Tibial artery (tissue), 4 donors: Measurements from ENCODE around the gene SCO2.
A peak's percentile ranks its signal among the peaks of the same experiment; 100 is the strongest.

Source experiments
- DNase-seq, 2 donors: peaks; one replicate each; pipeline ENCODE4 v3.0.0-alpha.2; 2019
- H3K27ac ChIP-seq, 2 donors: fragments of 200-600 bp; sonication (generic) in 1 of 2; 1 replicate in 1 of 2; 2 replicates in 1 of 2; pipeline ENCODE4 v1.5.1; 2018 to 2019; ENCODE audit warnings: mild to moderate bottlenecking in 1 of 2
- H3K27me3 ChIP-seq, 2 donors: fragments of 200-600 bp; sonication (generic) in 1 of 2; one replicate each; pipeline versions ENCODE4 v1.5.1 to v1.6.0; 2016 to 2019
- H3K36me3 ChIP-seq, 3 donors: fragments of 200-600 bp; sonication (generic) in 2 of 3; one replicate each; pipeline ENCODE4 v1.5.1; 2016 to 2019; ENCODE audit warnings: mild to moderate bottlenecking in 2 of 3
- H3K4me1 ChIP-seq, 4 donors: fragments of 200-600 bp; sonication (generic) in 2 of 4; 1 replicate in 3 of 4; 2 replicates in 1 of 4; pipeline ENCODE4 v1.5.1; 2016 to 2019
- H3K4me3 ChIP-seq, 2 donors: fragments of 200-600 bp; sonication (generic) in 1 of 2; 1 replicate in 1 of 2; 2 replicates in 1 of 2; pipeline ENCODE4 v1.5.1; 2018 to 2019; ENCODE audit warnings: mild to moderate bottlenecking in 2 of 2
- H3K9me3 ChIP-seq, 3 donors: fragments of 200-600 bp; sonication (generic) in 1 of 3; one replicate each; pipeline ENCODE4 v1.5.1; 2016 to 2019
- CTCF ChIP-seq, 2 experiments: fragments of 200-600 bp in 1 of 2; fragments of 450-650 bp in 1 of 2; IDR thresholded peaks; one replicate each; pipeline ENCODE4 v1.5.1; 2017 to 2019; ENCODE audit warnings: antibody characterized with exemption in 2 of 2, mild to moderate bottlenecking in 1 of 2, moderate library complexity in 1 of 2
- intact Hi-C: fragments of 100-400 bp; cut with DNase I; formaldehyde crosslinking; loops from one replicate; pipeline ENCODE4 v1.15.0; 2023; ENCODE audit warnings: low total_unique reads

SCO2 gene

GRCh38 chr22:50525858-50526107 is 385 bp upstream of the SCO2 start:
- peaks cover 0 to 19% of the 10 kb centered on the region in 2 donors for H3K27me3 ChIP-seq
- H3K9me3 ChIP-seq = no peaks in the 10 kb centered on the region
- intact Hi-C loops = loop anchor here (2.0 to 5.0 kb wide), 2 partner anchors 17 to 57 kb away; partner anchors contain the start of genes CHKB and NCAPH2
- peaks cover 0 to 47% (median 30%) of the 10 kb centered on the region in 4 donors for H3K4me1 ChIP-seq
- peak overlapping the region; percentile 86 to 87 for H3K27ac ChIP-seq
- no peak for DNase-seq
- peaks cover 18 to 34% (median 28%) of the 10 kb centered on the region in 3 donors for H3K36me3 ChIP-seq
- TF ChIP-seq CTCF (IDR thresholded peaks at IDR 0.05) = no peak
- peak overlapping the region; percentile 65 to 77 for H3K4me3 ChIP-seq

- peak overlapping the region; percentile 65 to 77 for H3K4me3 ChIP-seq
- H3K36me3 ChIP-seq = peaks cover 21 to 45% (median 30%) of the 10 kb centered on the region in 3 donors
- peak overlapping the region; percentile 86 to 87 for H3K27ac ChIP-seq
- intact Hi-C loops = loop anchor here (2.0 to 5.0 kb wide), 2 partner anchors 16 to 58 kb away; partner anchors contain the start of genes CHKB and NCAPH2
- peaks cover 0 to 8% of the 10 kb centered on the region in 2 donors for H3K27me3 ChIP-seq
- no peak for TF ChIP-seq CTCF (IDR thresholded peaks at IDR 0.05)
- DNase-seq = no peak
- no peaks in the 10 kb centered on the region for H3K9me3 ChIP-seq
- peaks cover 0 to 36% (median 22%) of the 10 kb centered on the region in 4 donors for H3K4me1 ChIP-seq
Measured at GRCh38 chr22:50524676-50525103, 708 bp downstream of the SCO2 start.

GRCh38 chr22:50523806-50524675 is 1.4 kb downstream of the SCO2 start:
- no peak for DNase-seq
- intact Hi-C loops = loop anchor here (2.0 kb wide), 1 partner anchor 15 kb away; the partner anchor contains the start of gene NCAPH2
- no peaks in the 10 kb centered on the region for H3K9me3 ChIP-seq
- no peak for TF ChIP-seq CTCF (IDR thresholded peaks at IDR 0.05)
- peaks cover 0 to 29% (median 19%) of the 10 kb centered on the region in 4 donors for H3K4me1 ChIP-seq
- H3K27ac ChIP-seq = no peak overlapping the region
- peaks cover 26 to 52% (median 36%) of the 10 kb centered on the region in 3 donors for H3K36me3 ChIP-seq
- H3K4me3 ChIP-seq = peak overlapping the region; percentile 65 to 77
- H3K27me3 ChIP-seq = peaks cover 0 to 1% of the 10 kb centered on the region in 2 donors

GRCh38 chr22:50523458-50523805 is 2.0 kb downstream of the SCO2 start:
- no peak for TF ChIP-seq CTCF (IDR thresholded peaks at IDR 0.05)
- intact Hi-C loops = no loop called here
- no peaks in the 10 kb centered on the region for H3K27me3 ChIP-seq
- no peak overlapping the region for H3K4me3 ChIP-seq
- no peaks in the 10 kb centered on the region for H3K9me3 ChIP-seq
- DNase-seq = no peak
- peaks cover 0 to 27% (median 19%) of the 10 kb centered on the region in 4 donors for H3K4me1 ChIP-seq
- peaks cover 32 to 58% (median 42%) of the 10 kb centered on the region in 3 donors for H3K36me3 ChIP-seq
- H3K27ac ChIP-seq = no peak overlapping the region

GRCh38 chr22:50522806-50523438 is 2.5 kb downstream of the SCO2 start:
- Histone ChIP-seq H3K27me3 (no peaks in the 10 kb centered on the region), H3K9me3 (no peaks in the 10 kb centered on the region), H3K36me3 (peaks cover 36 to 63% (median 47%) of the 10 kb centered on the region in 3 donors), H3K4me3 (no peak overlapping the region), H3K27ac (no peak overlapping the region), H3K4me1 (peaks cover 0 to 27% (median 19%) of the 10 kb centered on the region in 4 donors)
- no peak for TF ChIP-seq CTCF (IDR thresholded peaks at IDR 0.05)
- intact Hi-C loops = no loop called here
- DNase-seq = no peak
